ENCODE measurements around the gene CFAP91. TPM values are rescaled to one million over a fixed set of nuclear protein-coding genes. Genes with fewer than 3 reads are reported as not detected.

CFAP91 gene
- total RNA-seq, 4 donors from 2014 or later = 1.5 to 6.5 (median 4.4) TPM

Other genes with a start within 250 kb of the CFAP91 start
- gene TMEM39A, start 239.4 kb upstream of the CFAP91 start, total RNA-seq = 10 to 100 TPM in 3 of 4 donors, 1 to 10 TPM in 1; 10.0 to 34.3 (median 25.9) TPM
- 10 to 100 TPM in 3 of 4 donors, 1 to 10 TPM in 1; 9.2 to 13.9 (median 11.4) TPM for gene POGLUT1, start 234.1 kb upstream of the CFAP91 start, total RNA-seq
- 10 to 100 TPM; 45.7 to 63.9 (median 54.7) TPM for gene TIMMDC1, start 204.5 kb upstream of the CFAP91 start, total RNA-seq
- gene CD80, start 143.4 kb upstream of the CFAP91 start, total RNA-seq = 1 to 10 TPM in 1 of 4 donors, under 1 TPM in 1, not detected in 2; 0.26 to 1.3 TPM
- gene ADPRH, start 123.5 kb upstream of the CFAP91 start, total RNA-seq = 10 to 100 TPM; 10.4 to 17.8 (median 14.1) TPM
- 1 to 10 TPM; 1.5 to 2.9 (median 2.0) TPM for gene PLA1A, start 105.1 kb upstream of the CFAP91 start, total RNA-seq
- 10 to 100 TPM; 67.9 to 92.6 (median 79.3) TPM for gene POPDC2, start 42.4 kb upstream of the CFAP91 start, total RNA-seq
- gene COX17, start 25.6 kb upstream of the CFAP91 start, total RNA-seq = 10 to 100 TPM; 36.3 to 76.4 (median 61.6) TPM
- gene NR1I2, start 79.1 kb downstream of the CFAP91 start, total RNA-seq = under 1 TPM in 1 of 4 donors, not detected in 3; 0.46 TPM